PC-3 (cell line): Measurements from ENCODE around the gene SRSF12. TPM values are rescaled to one million over a fixed set of nuclear protein-coding genes. Genes with fewer than 3 reads are reported as not detected.

ENCODE experiments used
- ATAC-seq: fragments of 200-7000 bp; cut with Tn5 transposase; 2 replicates; pipeline ENCODE4 v1.9.1; 2020; ENCODE audit warnings: mild to moderate bottlenecking, moderate library complexity
- BruUV-seq: library from RNA; stranded (reverse); fragments of 400-500 nt; replicated peaks from 2 replicates; lab custom pipeline; 2021; lab: Mats Ljungman, UMichigan
- CTCF ChIA-PET: fragments of 300-600 bp; sonication (Branson Sonifier 250); formaldehyde crosslinking; loops from one replicate; lab custom pipeline; 2022; ENCODE audit warnings: antibody characterized with exemption; lab: Charles Lee
- POLR2A ChIA-PET: fragments of 300-600 bp; sonication (Branson Sonifier 250); formaldehyde crosslinking; loops from one replicate; lab custom pipeline; 2022; ENCODE audit warnings: antibody characterized with exemption; ENCODE audit not compliant: unreplicated experiment; lab: Charles Lee
- DNase-seq: peaks from one replicate; pipeline ENCODE4 v3.0.0-alpha.2; 2015
- H2AFZ ChIP-seq: fragments of 300-600 bp; sonication (generic); 2 replicates; pipeline ENCODE4 v1.6.0; 2016; ENCODE audit warnings: antibody characterized with exemption, low read length
- H3F3A ChIP-seq: fragments of 300-600 bp; sonication (generic); one replicate; pipeline ENCODE4 v1.6.0; 2017; ENCODE audit warnings: antibody characterized with exemption, low read length, control low read depth, mild to moderate bottlenecking; ENCODE audit not compliant: unreplicated experiment
- H3K27ac ChIP-seq: fragments of 300-600 bp; sonication (generic); 2 replicates; pipeline ENCODE4 v1.5.1; 2016; ENCODE audit warnings: mild to moderate bottlenecking, low read length
- H3K27me3 ChIP-seq: fragments of 300-600 bp; sonication (generic); 2 replicates; pipeline ENCODE4 v1.6.1; 2016; ENCODE audit warnings: low read length, mixed read lengths
- H3K36me3 ChIP-seq: fragments of 300-600 bp; sonication (generic); 2 replicates; pipeline ENCODE4 v1.6.1; 2016; ENCODE audit warnings: low read depth, mixed run types, low read length, mixed read lengths
- H3K4me1 ChIP-seq: fragments of 300-600 bp; sonication (generic); 2 replicates; pipeline ENCODE4 v1.5.1; 2016; ENCODE audit warnings: low read length; ENCODE audit not compliant: insufficient read depth
- H3K4me2 ChIP-seq: fragments of 300-600 bp; sonication (generic); 2 replicates; pipeline ENCODE4 v1.6.0; 2016; ENCODE audit warnings: low read length
- H3K4me3 ChIP-seq: fragments of 300-600 bp; sonication (generic); 2 replicates; pipeline ENCODE4 v1.5.1; 2016; ENCODE audit warnings: mild to moderate bottlenecking, low read length, mixed read lengths
- H3K79me2 ChIP-seq: fragments of 300-600 bp; sonication (generic); 2 replicates; pipeline ENCODE4 v1.6.1; 2017; ENCODE audit warnings: low read length, mixed read lengths
- H3K9ac ChIP-seq: fragments of 300-600 bp; sonication (generic); 2 replicates; pipeline ENCODE4 v1.6.0; 2016; ENCODE audit warnings: mild to moderate bottlenecking, low read length
- H3K9me2 ChIP-seq: fragments of 300-600 bp; sonication (generic); replicated peaks from 2 replicates; pipeline ENCODE4 v1.6.1; 2016; ENCODE audit warnings: mixed run types, low read length, mixed read lengths
- H3K9me3 ChIP-seq: fragments of 300-600 bp; sonication (generic); 2 replicates; pipeline ENCODE4 v1.6.1; 2016; ENCODE audit warnings: low read length, mixed read lengths
- H4K20me1 ChIP-seq: fragments of 300-600 bp; sonication (generic); 2 replicates; pipeline ENCODE4 v1.6.1; 2016; ENCODE audit warnings: low read length, mixed read lengths
- EZH2 ChIP-seq: fragments of 300-600 bp; sonication (generic); IDR thresholded peaks from one replicate; pipeline ENCODE4 v1.6.1; 2017; ENCODE audit warnings: antibody characterized with exemption, mild to moderate bottlenecking, low read length; ENCODE audit not compliant: unreplicated experiment
- EZH2phosphoT487 ChIP-seq: fragments of 300-600 bp; sonication (generic); IDR thresholded peaks from 2 replicates; pipeline ENCODE4 v1.6.1; 2018; ENCODE audit warnings: mild to moderate bottlenecking, antibody characterized with exemption, low read length, borderline replicate concordance
- intact Hi-C: fragments of 100-400 bp; cut with micrococcal nuclease; formaldehyde crosslinking; loops from 2 replicates; pipeline ENCODE4 v1.9.0; 2023
- total RNA-seq: library from RNA; depleted of rRNA; stranded (reverse); fragments of >200 nt; gene quantifications from 2 replicates; pipeline ENCODE4 v1.2.3, GENCODE V29; 2014
- TF ChIP-seq, protein P1 (sequence below): fragments of 300-600 bp; sonication (generic); conservative IDR thresholded peaks from 2 replicates; pipeline ENCODE4 v1.5.1; 2017; ENCODE audit warnings: antibody characterized with exemption, low read depth, mild to moderate bottlenecking, low read length

The SRSF12 gene
- total RNA-seq, 1 experiment from 2014 or later, result not detected

GRCh38 chr6:89087881-89088280 is 30.0 kb downstream of the SRSF12 start:
- Histone ChIP-seq H3K36me3 (peaks cover 8% of the 10 kb centered on the region; the same call in 1 of the 2 replicates), H3K4me2 (no peak overlapping the region), H3K9me2 (no peaks in the 10 kb centered on the region), H3K9ac (no peak overlapping the region), H3K4me1 (peaks cover 24% of the 10 kb centered on the region), H3K79me2 (peaks cover 12% of the 10 kb centered on the region), H3K4me3 (no peak overlapping the region), H4K20me1 (peaks cover 7% of the 10 kb centered on the region), H3K9me3 (no peaks in the 10 kb centered on the region), H3K27ac (no peak overlapping the region), H3K27me3 (no peaks in the 10 kb centered on the region), H2AFZ (no peak overlapping the region), H3F3A (no peaks in the 10 kb centered on the region)
- DNase-seq (no peak), ATAC-seq (no peak)
- POLR2A ChIA-PET, result no interaction called here
- no TSS peak for BruUV-seq
- intact Hi-C loops, result no loop called here
- TF ChIP-seq EZH2 (no peak), EZH2phosphoT487 (no peak)
- TF ChIP-seq, protein P1, sequence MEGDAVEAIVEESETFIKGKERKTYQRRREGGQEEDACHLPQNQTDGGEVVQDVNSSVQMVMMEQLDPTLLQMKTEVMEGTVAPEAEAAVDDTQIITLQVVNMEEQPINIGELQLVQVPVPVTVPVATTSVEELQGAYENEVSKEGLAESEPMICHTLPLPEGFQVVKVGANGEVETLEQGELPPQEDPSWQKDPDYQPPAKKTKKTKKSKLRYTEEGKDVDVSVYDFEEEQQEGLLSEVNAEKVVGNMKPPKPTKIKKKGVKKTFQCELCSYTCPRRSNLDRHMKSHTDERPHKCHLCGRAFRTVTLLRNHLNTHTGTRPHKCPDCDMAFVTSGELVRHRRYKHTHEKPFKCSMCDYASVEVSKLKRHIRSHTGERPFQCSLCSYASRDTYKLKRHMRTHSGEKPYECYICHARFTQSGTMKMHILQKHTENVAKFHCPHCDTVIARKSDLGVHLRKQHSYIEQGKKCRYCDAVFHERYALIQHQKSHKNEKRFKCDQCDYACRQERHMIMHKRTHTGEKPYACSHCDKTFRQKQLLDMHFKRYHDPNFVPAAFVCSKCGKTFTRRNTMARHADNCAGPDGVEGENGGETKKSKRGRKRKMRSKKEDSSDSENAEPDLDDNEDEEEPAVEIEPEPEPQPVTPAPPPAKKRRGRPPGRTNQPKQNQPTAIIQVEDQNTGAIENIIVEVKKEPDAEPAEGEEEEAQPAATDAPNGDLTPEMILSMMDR, result no peak
- CTCF ChIA-PET, result no interaction called here

- POLR2A ChIA-PET, result interaction anchor here (0.6 kb wide), 1 partner anchor 14 kb away, joined by 11 read pairs; no protein-coding TSS in a partner anchor
- peaks cover 28% of the 10 kb centered on the region for H3K4me1 ChIP-seq
- no peaks in the 10 kb centered on the region for H3F3A ChIP-seq
- TF ChIP-seq EZH2 (no peak), EZH2phosphoT487 (no peak)
- TF ChIP-seq, protein P1, result no peak
- H3K9ac ChIP-seq, result no peak overlapping the region
- H3K79me2 ChIP-seq, result peaks cover 24% of the 10 kb centered on the region
- CTCF ChIA-PET, result interaction anchor here (0.6 kb wide), 1 partner anchor 103 kb away, joined by 3 read pairs; no protein-coding TSS in a partner anchor
- H3K4me3 ChIP-seq, result no peak overlapping the region
- ATAC-seq (no peak), DNase-seq (no peak)
- H4K20me1 ChIP-seq, result peaks cover 12% of the 10 kb centered on the region
- no peak overlapping the region for H3K4me2 ChIP-seq
- intact Hi-C loops, result no loop called here
- BruUV-seq, result no TSS peak
- H3K27ac ChIP-seq, result no peak overlapping the region
- no peaks in the 10 kb centered on the region for H3K27me3 ChIP-seq
- H3K9me2 ChIP-seq, result no peaks in the 10 kb centered on the region
- no peak overlapping the region for H2AFZ ChIP-seq
- H3K36me3 ChIP-seq, result peaks cover 8% of the 10 kb centered on the region; the same call in 1 of the 2 replicates
- H3K9me3 ChIP-seq, result no peaks in the 10 kb centered on the region
Measured at GRCh38 chr6:89085409-89086205, 32.3 kb downstream of the SRSF12 start.

- H3K9me2 ChIP-seq, result no peaks in the 10 kb centered on the region
- H3K9ac ChIP-seq, result no peak overlapping the region
- ATAC-seq (no peak), DNase-seq (peak; percentile 33)
- H2AFZ ChIP-seq, result no peak overlapping the region
- H3K79me2 ChIP-seq, result peaks cover 24% of the 10 kb centered on the region
- peaks cover 12% of the 10 kb centered on the region for H4K20me1 ChIP-seq
- intact Hi-C loops, result loop anchor here (5.0 kb wide), 1 partner anchor 38 kb away; no protein-coding TSS in a partner anchor
- H3K27me3 ChIP-seq, result no peaks in the 10 kb centered on the region
- no peak for TF ChIP-seq EZH2phosphoT487
- TF ChIP-seq EZH2, result no peak
- TF ChIP-seq, protein P1, result no peak
- H3K4me1 ChIP-seq, result peaks cover 28% of the 10 kb centered on the region
- no peak overlapping the region for H3K27ac ChIP-seq
- ChIA-PET CTCF (interaction anchor here (0.6 kb wide), 1 partner anchor 103 kb away, joined by 3 read pairs; no protein-coding TSS in a partner anchor), POLR2A (interaction anchor here (0.7 kb wide), 1 partner anchor 121 kb away, joined by 4 read pairs; the partner anchor contains the start of gene RNGTT)
- peak overlapping the region; percentile 28; the same call in 1 of the 2 replicates for H3K4me2 ChIP-seq
- H3K4me3 ChIP-seq, result no peak overlapping the region
- H3F3A ChIP-seq, result no peaks in the 10 kb centered on the region
- no peaks in the 10 kb centered on the region for H3K9me3 ChIP-seq
- no TSS peak for BruUV-seq
- peaks cover 8% of the 10 kb centered on the region; the same call in 1 of the 2 replicates for H3K36me3 ChIP-seq
Measured at GRCh38 chr6:89084954-89085353, 32.9 kb downstream of the SRSF12 start.
